ENCODE data around the gene PRKCA. TPM values are rescaled to one million over a fixed set of nuclear protein-coding genes. Genes with fewer than 3 reads are reported as not detected.

PRKCA gene
- total and polyA plus RNA-seq, 12 donors: 1.6 to 27.6 (median 10.5) TPM

GRCh38 chr17:66630379-66630778 is 328.0 kb downstream of the PRKCA start:
- no peaks in the 10 kb centered on the region for H3K9me3 ChIP-seq
- intact Hi-C loops (cut with DNase I): loop anchor here in 1 of 10 donors (5.0 to 10.0 kb wide), 2 partner anchors 56 to 373 kb away; no protein-coding TSS in a partner anchor
- H3K27ac ChIP-seq: no peak overlapping the region
- no peak for ATAC-seq
- no peak overlapping the region for H3K4me3 ChIP-seq
- 88 to 93% methylated on average over 2 of the region's 2 CpGs for WGBS, 2 donors
- no peaks in the 10 kb centered on the region for H3K36me3 ChIP-seq
- H3K4me1 ChIP-seq: peaks cover 0 to 11% (median 0%) of the 10 kb centered on the region in 9 donors
- DNase-seq: no peak
- H3K27me3 ChIP-seq: no peaks in the 10 kb centered on the region
- TF ChIP-seq CTCF (IDR thresholded peaks at IDR 0.05): no peak

GRCh38 chr17:66630828-66631472 is 328.5 kb downstream of the PRKCA start:
- H3K4me1 ChIP-seq: peaks cover 0 to 11% (median 0%) of the 10 kb centered on the region in 9 donors
- no peaks in the 10 kb centered on the region for H3K27me3 ChIP-seq
- no peaks in the 10 kb centered on the region for H3K9me3 ChIP-seq
- TF ChIP-seq CTCF (IDR thresholded peaks at IDR 0.05): no peak
- no peak overlapping the region for H3K27ac ChIP-seq
- ATAC-seq (no peak), DNase-seq (no peak)
- H3K4me3 ChIP-seq: no peak overlapping the region
- intact Hi-C loops (cut with DNase I): loop anchor here in 1 of 10 donors (5.0 to 10.0 kb wide), 2 partner anchors 56 to 374 kb away; no protein-coding TSS in a partner anchor
- H3K36me3 ChIP-seq: no peaks in the 10 kb centered on the region
- 79 to 81% methylated on average over 3 of the region's 3 CpGs for WGBS, 2 donors

GRCh38 chr17:66632731-66633130 is 330.3 kb downstream of the PRKCA start:
- H3K27ac ChIP-seq: no peak overlapping the region
- no peak overlapping the region for H3K4me3 ChIP-seq
- no peaks in the 10 kb centered on the region for H3K36me3 ChIP-seq
- DNase-seq (no peak), ATAC-seq (no peak)
- intact Hi-C loops (cut with DNase I): loop anchor here in 1 of 10 donors (5.0 to 10.0 kb wide), 2 partner anchors 58 to 375 kb away; no protein-coding TSS in a partner anchor
- TF ChIP-seq CTCF (IDR thresholded peaks at IDR 0.05): no peak
- 86 to 90% methylated on average over 3 of the region's 3 CpGs for WGBS, 2 donors
- H3K9me3 ChIP-seq: no peaks in the 10 kb centered on the region
- peaks cover 0 to 11% (median 0%) of the 10 kb centered on the region in 9 donors for H3K4me1 ChIP-seq
- H3K27me3 ChIP-seq: no peaks in the 10 kb centered on the region

GRCh38 chr17:66633317-66633965 is 331.0 kb downstream of the PRKCA start:
- DNase-seq: no peak
- 84 to 85% methylated on average over 3 of the region's 3 CpGs for WGBS, 2 donors
- Histone ChIP-seq H3K4me3 (no peak overlapping the region), H3K36me3 (no peaks in the 10 kb centered on the region), H3K27me3 (no peaks in the 10 kb centered on the region), H3K9me3 (no peaks in the 10 kb centered on the region), H3K4me1 (peaks cover 0 to 11% (median 0%) of the 10 kb centered on the region in 9 donors), H3K27ac (no peak overlapping the region)
- no peak for ATAC-seq
- TF ChIP-seq CTCF (IDR thresholded peaks at IDR 0.05): no peak
- intact Hi-C loops (cut with DNase I): loop anchor here in 1 of 10 donors (5.0 to 10.0 kb wide), 2 partner anchors 59 to 376 kb away; no protein-coding TSS in a partner anchor

All from heart right ventricle (tissue), 16 donors.